ENCODE measurements around the gene MS4A1.

DNA sequence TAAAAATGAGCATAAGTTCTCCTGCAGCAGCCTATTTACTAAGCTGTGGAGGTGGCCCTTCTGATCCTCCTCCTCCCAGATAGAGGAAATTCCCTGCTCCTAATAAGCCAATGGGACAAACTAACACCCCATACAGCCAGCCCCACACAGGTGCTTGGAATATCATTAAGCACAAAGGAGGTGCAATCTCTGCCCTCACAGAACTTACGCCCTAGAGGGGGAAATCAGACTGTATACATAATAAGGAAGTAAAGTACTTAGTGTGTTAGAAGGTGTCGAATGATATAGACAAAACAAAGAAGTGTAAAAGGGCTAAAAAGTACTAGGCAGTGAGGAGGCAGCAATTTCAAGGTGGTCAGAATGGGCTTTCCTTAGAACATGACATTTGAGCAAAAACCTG is 42.8 kb downstream of the MS4A1 start:
- TF ChIP-seq, protein P1, sequence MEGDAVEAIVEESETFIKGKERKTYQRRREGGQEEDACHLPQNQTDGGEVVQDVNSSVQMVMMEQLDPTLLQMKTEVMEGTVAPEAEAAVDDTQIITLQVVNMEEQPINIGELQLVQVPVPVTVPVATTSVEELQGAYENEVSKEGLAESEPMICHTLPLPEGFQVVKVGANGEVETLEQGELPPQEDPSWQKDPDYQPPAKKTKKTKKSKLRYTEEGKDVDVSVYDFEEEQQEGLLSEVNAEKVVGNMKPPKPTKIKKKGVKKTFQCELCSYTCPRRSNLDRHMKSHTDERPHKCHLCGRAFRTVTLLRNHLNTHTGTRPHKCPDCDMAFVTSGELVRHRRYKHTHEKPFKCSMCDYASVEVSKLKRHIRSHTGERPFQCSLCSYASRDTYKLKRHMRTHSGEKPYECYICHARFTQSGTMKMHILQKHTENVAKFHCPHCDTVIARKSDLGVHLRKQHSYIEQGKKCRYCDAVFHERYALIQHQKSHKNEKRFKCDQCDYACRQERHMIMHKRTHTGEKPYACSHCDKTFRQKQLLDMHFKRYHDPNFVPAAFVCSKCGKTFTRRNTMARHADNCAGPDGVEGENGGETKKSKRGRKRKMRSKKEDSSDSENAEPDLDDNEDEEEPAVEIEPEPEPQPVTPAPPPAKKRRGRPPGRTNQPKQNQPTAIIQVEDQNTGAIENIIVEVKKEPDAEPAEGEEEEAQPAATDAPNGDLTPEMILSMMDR (IDR thresholded peaks at IDR 0.05) = no peak
- TF ChIP-seq E2F4 (CRISPR knock-in tag; IDR thresholded peaks at IDR 0.05; ENCODE audit: borderline replicate concordance, low read depth) (no peak), ZNF232 (CRISPR knock-in tag; IDR thresholded peaks at IDR 0.05) (no peak), ATF3 (CRISPR knock-in tag; conservative IDR thresholded peaks at IDR 0.05) (no peak), E2F5 (CRISPR knock-in tag; IDR thresholded peaks at IDR 0.05) (no peak), MAX (CRISPR knock-in tag; IDR thresholded peaks at IDR 0.05) (no peak), CBFB (CRISPR knock-in tag; IDR thresholded peaks at IDR 0.05; ENCODE audit: low read depth) (no peak), ZNF121 (CRISPR knock-in tag; IDR thresholded peaks at IDR 0.05) (no peak)
- TF ChIP-seq, protein P2, sequence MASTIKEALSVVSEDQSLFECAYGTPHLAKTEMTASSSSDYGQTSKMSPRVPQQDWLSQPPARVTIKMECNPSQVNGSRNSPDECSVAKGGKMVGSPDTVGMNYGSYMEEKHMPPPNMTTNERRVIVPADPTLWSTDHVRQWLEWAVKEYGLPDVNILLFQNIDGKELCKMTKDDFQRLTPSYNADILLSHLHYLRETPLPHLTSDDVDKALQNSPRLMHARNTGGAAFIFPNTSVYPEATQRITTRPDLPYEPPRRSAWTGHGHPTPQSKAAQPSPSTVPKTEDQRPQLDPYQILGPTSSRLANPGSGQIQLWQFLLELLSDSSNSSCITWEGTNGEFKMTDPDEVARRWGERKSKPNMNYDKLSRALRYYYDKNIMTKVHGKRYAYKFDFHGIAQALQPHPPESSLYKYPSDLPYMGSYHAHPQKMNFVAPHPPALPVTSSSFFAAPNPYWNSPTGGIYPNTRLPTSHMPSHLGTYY (CRISPR knock-in tag; IDR thresholded peaks at IDR 0.05) = no peak
- TF ChIP-seq, protein P3, sequence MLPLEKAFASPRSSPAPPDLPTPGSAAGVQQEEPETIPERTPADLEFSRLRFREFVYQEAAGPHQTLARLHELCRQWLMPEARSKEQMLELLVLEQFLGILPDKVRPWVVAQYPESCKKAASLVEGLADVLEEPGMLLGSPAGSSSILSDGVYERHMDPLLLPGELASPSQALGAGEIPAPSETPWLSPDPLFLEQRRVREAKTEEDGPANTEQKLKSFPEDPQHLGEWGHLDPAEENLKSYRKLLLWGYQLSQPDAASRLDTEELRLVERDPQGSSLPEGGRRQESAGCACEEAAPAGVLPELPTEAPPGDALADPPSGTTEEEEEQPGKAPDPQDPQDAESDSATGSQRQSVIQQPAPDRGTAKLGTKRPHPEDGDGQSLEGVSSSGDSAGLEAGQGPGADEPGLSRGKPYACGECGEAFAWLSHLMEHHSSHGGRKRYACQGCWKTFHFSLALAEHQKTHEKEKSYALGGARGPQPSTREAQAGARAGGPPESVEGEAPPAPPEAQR (CRISPR knock-in tag; IDR thresholded peaks at IDR 0.05) = no peak
- TF ChIP-seq, protein P4, sequence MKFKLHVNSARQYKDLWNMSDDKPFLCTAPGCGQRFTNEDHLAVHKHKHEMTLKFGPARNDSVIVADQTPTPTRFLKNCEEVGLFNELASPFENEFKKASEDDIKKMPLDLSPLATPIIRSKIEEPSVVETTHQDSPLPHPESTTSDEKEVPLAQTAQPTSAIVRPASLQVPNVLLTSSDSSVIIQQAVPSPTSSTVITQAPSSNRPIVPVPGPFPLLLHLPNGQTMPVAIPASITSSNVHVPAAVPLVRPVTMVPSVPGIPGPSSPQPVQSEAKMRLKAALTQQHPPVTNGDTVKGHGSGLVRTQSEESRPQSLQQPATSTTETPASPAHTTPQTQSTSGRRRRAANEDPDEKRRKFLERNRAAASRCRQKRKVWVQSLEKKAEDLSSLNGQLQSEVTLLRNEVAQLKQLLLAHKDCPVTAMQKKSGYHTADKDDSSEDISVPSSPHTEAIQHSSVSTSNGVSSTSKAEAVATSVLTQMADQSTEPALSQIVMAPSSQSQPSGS (CRISPR knock-in tag; IDR thresholded peaks at IDR 0.05; ENCODE audit: borderline replicate concordance, low read depth) = no peak
